ENCODE measurements around the gene MRPS15.

The MRPS15 gene

DNA sequence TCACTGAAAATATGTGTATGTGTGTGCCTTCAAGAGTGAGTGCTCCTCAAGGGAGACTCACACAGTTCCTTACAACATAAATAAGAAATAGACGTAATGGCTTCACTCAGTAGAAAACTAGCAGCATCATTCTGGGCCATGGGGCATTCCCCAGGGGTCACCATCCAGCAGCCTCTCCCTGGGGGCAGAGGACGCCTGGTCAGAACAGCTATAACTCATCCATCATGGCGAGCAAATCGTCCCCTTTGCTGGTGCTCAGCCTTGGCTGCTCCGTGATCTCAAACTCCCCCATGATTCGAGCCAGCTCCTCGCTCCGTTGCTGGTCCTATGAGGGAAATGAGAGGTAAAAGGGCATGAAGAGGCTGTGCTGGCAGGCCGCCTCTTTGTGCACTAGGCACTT lies 46.3 kb downstream of the MRPS15 start:
- DNase-seq: no peak

DNA sequence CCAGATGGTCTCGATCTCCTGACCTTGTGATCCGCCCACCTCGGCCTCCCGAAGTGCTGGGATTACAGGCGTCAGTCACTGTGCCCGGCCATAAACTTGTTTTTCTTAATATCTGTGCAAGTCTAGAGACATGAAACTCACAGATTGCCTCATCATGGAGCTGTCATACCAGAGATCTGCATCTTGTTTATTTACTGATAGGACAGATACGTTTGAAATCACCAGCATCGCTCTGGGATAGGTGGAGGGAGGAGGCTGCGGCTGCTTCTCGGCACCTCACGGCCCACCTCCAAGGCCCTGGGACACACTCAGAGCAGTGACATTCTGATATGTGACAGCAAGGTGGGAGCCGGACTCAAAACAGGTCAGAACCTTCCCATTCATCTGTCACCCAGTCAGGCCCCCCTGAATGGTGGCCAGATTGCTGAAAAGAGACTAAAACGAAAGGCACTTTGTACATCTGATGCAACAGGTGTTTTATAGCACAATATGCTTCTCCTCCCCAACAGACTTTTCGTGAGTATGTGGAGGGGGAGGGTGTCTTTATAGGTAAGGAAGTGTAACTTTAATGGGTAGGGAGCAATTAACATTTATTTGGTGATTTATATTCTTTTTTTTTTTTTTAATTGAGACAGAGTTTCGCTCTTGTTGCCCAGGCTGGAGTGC lies 48.4 kb downstream of the MRPS15 start:
- no peak for DNase-seq

DNA sequence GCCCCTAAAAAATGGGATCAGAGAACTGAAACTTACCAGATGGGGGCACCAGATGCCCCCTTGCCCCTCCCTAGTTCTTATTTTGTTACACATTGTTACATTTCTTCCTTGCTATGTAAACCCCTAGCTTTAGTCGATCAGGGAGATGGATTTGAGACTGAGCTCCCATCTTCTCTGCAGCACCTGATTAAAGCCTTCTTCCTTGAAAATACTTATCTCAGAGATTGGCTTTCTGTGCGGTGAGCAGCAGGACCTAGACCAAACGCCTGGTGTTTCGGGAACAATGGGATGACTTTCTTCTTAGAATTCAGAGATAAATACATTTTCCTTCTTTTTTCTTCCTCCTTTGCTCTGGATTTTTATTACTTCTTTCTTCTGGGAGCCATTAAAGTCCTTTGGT lies 49.8 kb downstream of the MRPS15 start:
- no peak for DNase-seq

DNA sequence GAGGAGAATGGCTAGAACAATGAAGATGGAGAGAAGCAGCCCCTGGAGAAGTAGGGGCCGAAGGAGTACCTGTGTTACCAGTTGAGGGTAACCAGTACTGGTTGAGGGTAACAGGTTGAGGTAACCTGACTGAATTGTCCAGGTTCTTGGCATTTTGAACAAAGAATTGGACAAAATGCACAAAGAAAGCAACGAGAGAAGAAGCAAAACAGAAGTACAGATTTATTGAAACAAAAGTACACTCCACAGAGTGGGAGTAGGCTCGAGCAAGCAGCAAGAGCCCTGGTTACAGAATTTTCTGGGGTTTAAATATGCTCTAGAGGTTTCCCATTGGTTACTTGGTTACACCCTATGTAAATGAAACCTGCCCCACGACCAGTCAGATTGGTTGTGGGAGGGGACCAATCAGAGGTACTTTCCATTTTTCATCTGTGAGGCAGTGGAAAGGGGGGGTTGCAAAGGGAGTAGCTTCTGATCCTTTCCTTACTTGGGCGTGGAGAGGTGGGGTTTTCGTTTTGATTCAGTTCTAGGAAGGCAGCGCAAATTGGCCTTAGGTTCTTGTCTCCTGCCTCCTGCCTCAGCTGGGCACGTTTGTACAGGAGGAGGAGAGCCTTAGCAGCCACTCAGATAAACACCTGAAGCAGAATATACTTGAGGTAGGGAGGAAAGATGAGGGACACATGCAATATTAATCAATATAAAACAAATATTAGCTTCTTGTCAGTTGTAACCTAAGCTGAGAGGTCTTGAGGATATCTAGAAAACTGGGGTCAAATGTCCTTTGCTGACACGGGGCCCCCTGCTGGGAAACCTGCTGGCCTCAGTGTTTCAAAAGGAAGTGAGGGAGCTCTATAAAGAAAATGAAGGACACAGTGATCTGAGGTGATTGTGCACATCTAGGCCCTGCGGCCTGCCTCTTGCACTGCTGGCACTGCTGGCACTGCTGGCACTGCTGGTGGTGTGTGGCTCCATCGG lies 52.2 kb downstream of the MRPS15 start:
- DNase-seq: peak; percentile 77 to 78

DNA sequence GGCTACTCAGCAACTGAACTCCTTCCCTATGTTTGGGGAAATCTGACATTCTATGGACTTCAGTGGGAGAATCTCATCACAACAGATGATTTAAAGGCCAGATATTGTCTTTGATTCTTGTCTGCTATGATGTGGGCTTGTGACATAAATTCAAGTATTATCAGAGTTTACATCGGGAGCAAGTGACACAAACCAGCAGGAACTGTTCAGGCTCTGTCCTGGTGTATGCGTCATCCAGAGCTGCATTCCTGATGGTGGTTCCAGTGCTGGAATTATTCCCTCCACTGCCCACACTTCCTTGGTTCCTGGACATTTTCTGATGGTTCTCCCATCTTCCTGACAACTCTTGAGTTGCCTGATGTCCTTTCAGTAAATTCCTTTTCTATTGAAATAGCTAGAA lies 55.7 kb downstream of the MRPS15 start:
- DNase-seq: no peak

DNA sequence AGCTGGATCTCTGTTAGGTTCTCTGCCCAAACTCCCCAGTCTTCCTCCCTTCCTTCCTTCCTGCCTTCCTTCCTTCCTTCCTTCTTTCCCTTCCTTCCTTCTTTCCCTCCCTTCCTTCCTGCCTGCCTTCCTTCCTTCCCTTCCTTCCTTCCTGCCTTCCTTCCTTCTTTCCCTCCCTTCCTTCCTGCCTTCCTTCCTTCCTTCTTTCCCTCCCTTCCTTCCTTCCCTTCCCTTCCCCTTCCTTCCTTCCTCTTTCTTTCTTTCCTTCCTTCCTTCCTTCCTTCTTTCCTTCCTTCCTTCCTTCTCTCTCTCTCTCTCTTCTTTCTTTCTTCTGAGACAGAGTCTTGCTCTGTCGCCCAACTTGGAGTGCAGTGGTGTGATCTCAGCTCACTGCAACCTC lies 57.7 kb downstream of the MRPS15 start:
- DNase-seq: no peak

Data from Kasumi-1 (cell line).